Measurements from ENCODE around the gene KCNMA1.

Gene KCNMA1

DNA sequence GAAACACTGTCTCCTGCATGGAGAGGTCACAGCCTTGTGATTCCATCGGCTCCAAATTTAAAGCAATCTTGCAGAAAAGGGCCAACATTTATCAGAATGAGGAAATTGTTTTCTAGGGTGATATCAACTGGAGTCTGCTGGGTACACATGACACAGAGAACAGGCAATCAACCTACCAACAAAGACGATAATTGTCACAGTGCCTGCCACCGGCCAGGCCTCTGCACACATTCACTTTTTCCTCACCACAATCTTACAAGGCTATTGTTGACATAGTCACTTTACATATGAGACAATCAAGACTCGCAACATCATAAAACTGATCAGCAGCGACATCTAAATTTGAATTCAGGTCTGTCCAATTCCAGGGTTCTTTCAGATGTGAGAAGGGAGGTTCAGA, 189.4 kb downstream of the KCNMA1 start:
- no peak for DNase-seq (ENCODE audit: low spot score)

DNA sequence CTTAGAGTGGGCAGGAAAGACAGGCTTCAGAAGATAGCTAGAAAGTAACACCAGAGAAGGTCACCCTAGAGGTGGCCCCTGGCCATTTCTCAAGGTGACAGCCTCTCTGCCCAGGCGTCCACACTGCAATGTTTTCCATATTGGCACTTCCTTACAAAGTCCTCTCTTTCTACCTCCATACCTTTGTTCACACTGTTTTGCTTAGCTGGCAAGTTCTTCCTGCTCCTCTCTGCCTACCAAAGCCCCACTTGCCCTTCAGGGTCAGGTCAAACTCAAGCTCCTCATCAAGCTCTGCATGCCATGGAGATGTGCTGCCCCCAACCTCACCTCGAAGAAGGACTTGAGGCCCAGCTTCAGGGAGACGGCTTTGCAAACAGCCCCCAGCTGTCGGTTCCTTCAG, 190.9 kb downstream of the KCNMA1 start:
- DNase-seq (ENCODE audit: low spot score), result no peak

DNA sequence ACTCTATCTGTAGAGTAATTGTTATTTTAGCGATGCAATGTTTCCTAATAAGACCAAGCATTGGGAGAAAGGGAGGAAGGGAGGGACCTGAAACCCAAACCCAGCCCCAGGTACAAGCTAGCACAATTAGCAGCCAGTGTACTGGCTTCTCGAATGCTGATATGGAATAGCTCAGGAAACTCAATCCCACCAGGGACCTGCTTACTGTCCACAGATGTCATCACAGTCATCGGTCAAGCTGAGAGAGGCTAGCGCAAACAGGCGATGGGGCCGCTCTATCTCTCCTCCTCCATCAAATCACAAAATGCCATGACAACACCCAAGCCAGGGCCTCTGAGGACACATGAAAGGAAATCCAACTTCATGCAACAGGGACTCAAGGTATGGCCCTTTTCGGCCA, 192.1 kb downstream of the KCNMA1 start:
- DNase-seq (ENCODE audit: low spot score), result no peak

- no peak for DNase-seq (ENCODE audit: low spot score)
Observed at GRCh38 chr10:77444041-77444440, 193.6 kb downstream of the KCNMA1 start.

DNA sequence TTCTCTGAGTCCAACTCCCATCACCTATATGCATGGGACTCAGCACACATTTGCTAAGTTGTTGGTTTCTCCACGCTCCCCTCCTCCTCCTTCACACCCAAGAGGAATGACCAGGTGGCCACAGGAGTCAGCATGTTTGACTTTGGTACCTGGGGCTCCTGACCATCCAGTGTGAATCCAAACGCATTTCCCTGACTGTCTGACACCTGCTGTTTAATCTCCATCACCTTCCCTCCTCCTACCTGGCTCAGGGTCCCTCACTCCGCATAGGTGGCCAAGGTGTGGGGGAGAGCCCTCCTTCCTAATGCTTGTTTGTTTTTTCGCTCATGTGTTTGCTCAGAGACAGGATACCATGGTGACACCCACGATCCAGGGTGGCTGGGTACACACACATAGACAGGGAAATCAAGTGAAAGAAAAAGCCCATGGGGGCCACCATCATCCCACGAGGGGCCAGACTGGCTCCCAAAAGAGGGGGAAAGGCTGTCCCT, 194.9 kb downstream of the KCNMA1 start:
- DNase-seq (ENCODE audit: low spot score), result no peak

DNA sequence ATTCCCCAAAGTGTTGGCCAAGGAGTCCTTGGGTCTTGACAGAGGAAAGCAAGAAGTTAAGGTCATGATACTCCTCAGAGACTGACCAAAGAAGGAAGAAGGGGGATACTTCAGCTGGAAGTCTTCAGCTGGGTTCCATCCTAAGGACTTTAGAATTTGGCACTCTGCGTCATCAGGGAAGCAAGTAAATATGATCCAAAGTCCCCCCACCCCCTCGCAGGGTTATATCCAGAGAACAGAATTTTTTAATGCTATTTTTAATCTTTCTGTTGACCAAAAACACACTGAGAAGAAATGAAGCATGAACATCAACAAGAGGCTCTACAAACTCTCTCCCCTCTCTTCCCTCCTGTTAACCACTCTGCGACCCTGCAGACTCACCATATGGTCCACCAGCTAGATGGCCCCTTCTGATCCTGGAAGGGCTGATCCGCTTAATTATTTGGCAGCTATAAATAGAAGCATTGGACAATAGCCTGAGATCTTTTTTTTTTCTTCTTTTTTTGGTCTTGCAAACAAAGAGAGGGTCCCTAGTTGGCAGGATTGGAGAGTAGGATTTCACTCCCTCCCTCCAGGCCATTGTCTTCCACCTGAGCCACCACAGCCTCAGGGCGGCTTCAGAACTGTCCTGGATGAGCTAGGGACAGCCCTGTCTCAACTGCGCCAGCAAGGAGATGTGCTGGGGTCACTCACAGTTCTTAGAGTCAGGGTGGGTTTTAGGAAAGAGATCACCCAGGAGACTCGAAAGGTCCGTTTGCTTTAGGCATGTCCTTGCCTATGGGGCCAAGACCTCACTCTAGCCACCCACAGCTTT, 196.0 kb downstream of the KCNMA1 start:
- DNase-seq (ENCODE audit: low spot score), result no peak

- DNase-seq (ENCODE audit: low spot score), result no peak
Observed at GRCh38 chr10:77436257-77436975, 201.2 kb downstream of the KCNMA1 start.

- no peak for DNase-seq (ENCODE audit: low spot score)
Observed at GRCh38 chr10:77433546-77433945, 204.1 kb downstream of the KCNMA1 start.

- no peak for DNase-seq (ENCODE audit: low spot score)
Observed at GRCh38 chr10:77431980-77432797, 205.4 kb downstream of the KCNMA1 start.

GRCh38 chr10:77431209-77431611, 206.4 kb downstream of the KCNMA1 start:
- DNase-seq (ENCODE audit: low spot score), result no peak

DNA sequence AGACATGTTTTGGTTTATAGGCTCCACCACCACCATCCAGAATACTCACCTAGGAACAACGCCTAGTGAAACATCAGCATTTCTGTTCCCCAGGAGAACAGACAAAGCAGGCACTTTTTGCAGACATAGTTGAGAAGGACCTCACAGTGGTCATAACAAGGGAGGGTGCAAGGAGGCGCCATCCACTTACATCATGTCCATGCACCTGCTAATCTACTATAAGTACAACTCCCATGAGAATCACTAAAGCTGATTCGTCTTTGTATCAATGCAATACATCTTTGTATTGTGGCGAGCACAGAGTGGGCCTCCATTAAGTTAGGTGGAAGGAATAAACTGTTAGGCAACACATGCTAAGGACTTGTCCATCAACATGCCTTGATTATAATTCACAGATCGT, 207.1 kb downstream of the KCNMA1 start:
- no peak for DNase-seq (ENCODE audit: low spot score)

GRCh38 chr10:77428691-77429395, 208.8 kb downstream of the KCNMA1 start:
- DNase-seq (ENCODE audit: low spot score), result peak; percentile 65

GRCh38 chr10:77424257-77424656, 213.4 kb downstream of the KCNMA1 start:
- DNase-seq (ENCODE audit: low spot score), result no peak

GRCh38 chr10:77422491-77423338, 214.9 kb downstream of the KCNMA1 start:
- DNase-seq (ENCODE audit: low spot score), result no peak

- no peak for DNase-seq (ENCODE audit: low spot score)
Observed at GRCh38 chr10:77421591-77421990, 216.0 kb downstream of the KCNMA1 start.

GRCh38 chr10:77420947-77421523, 216.6 kb downstream of the KCNMA1 start:
- DNase-seq (ENCODE audit: low spot score), result no peak

DNA sequence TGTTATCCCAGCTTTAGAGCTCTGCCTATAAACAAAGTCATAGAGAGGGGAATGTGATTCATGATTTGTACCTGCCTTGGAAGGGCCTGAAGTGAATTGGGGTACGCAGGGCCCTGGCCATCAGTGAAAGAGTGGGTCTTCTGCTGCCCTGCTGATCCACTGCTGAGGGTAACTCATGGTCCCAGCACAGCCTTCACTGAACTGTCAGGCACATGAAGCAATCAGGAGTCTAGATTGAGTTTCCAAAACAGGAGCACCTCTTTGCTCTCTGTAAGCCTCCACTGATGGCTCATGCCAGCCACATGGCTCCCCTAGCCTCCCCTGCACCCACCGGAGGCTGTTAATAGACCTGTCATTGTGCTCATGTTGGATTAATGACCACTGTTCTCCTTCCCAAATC, 217.6 kb downstream of the KCNMA1 start:
- no peak for DNase-seq (ENCODE audit: low spot score)

GRCh38 chr10:77419056-77419455, 218.6 kb downstream of the KCNMA1 start:
- no peak for DNase-seq (ENCODE audit: low spot score)

GRCh38 chr10:77417806-77418640, 219.6 kb downstream of the KCNMA1 start:
- no peak for DNase-seq (ENCODE audit: low spot score)

DNA sequence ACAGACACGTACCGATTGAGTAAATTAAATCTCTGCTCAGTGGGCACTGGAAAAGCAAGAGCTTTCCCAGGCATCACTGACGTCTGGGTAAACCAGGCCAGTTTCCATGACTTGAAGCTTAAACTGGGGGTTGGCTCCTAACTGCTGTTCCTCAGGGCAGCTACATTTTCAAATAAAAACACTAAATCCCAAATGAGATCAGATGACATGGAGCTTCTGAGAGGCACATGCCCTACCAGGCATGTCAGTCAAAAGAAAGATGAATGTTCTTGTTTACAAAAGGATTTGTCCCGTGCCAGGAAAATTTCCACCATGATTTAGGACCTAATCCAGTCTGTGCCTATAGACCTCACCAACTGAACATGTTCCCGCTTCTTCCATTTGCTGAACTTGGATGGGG, 220.2 kb downstream of the KCNMA1 start:
- DNase-seq (ENCODE audit: low spot score), result no peak
